ENCODE data around the gene TOMM6.

TOMM6 gene

GRCh38 chr6:41787219-41787917 is at the start of gene TOMM6:
TSS of gene TOMM6 (plus strand) at chr6:41787694. CDS start at chr6:41787698, 4 bp downstream.
- DNase-seq (ENCODE audit: low read depth in 2 of 2) = peak; percentile 94 to 95

- no peak for DNase-seq (ENCODE audit: low read depth in 2 of 2)
These were observed 48.5 kb upstream of the TOMM6 start for GRCh38 chr6:41739041-41739440.

- no peak for DNase-seq (ENCODE audit: low read depth in 2 of 2)
These were observed 46.9 kb upstream of the TOMM6 start for GRCh38 chr6:41740366-41741162.

- no peak for DNase-seq (ENCODE audit: low read depth in 2 of 2)
These were observed 45.6 kb upstream of the TOMM6 start for GRCh38 chr6:41741625-41742490.

- no peak for DNase-seq (ENCODE audit: low read depth in 2 of 2)
These were observed 43.9 kb upstream of the TOMM6 start for GRCh38 chr6:41743406-41744235.

GRCh38 chr6:41744236-41744787 is 43.2 kb upstream of the TOMM6 start:
- no peak for DNase-seq (ENCODE audit: low read depth in 2 of 2)

- no peak for DNase-seq (ENCODE audit: low read depth in 2 of 2)
These were observed 41.4 kb upstream of the TOMM6 start for GRCh38 chr6:41746107-41746506.

- DNase-seq (ENCODE audit: low read depth in 2 of 2) = no peak
These were observed 40.0 kb upstream of the TOMM6 start, which contains the start of gene PGC for GRCh38 chr6:41747256-41748101. TSS of gene PGC (minus strand) at chr6:41747397. CDS start at chr6:41747334, 63 bp downstream.

GRCh38 chr6:41748102-41748477 is 39.4 kb upstream of the TOMM6 start:
- DNase-seq (ENCODE audit: low read depth in 2 of 2) = no peak

GRCh38 chr6:41748542-41748941 is 39.0 kb upstream of the TOMM6 start:
- DNase-seq (ENCODE audit: low read depth in 2 of 2) = no peak

- no peak for DNase-seq (ENCODE audit: low read depth in 2 of 2)
These were observed 37.1 kb upstream of the TOMM6 start for GRCh38 chr6:41750374-41750773.

GRCh38 chr6:41755895-41756294 is 31.6 kb upstream of the TOMM6 start:
- DNase-seq (ENCODE audit: low read depth in 2 of 2) = no peak

GRCh38 chr6:41756354-41756753 is 31.1 kb upstream of the TOMM6 start:
- DNase-seq (ENCODE audit: low read depth in 2 of 2) = no peak

- no peak for DNase-seq (ENCODE audit: low read depth in 2 of 2)
These were observed 30.2 kb upstream of the TOMM6 start for GRCh38 chr6:41757271-41757670.

GRCh38 chr6:41757931-41758640 is 29.4 kb upstream of the TOMM6 start:
- no peak for DNase-seq (ENCODE audit: low read depth in 2 of 2)

- DNase-seq (ENCODE audit: low read depth in 2 of 2) = no peak
These were observed 28.9 kb upstream of the TOMM6 start for GRCh38 chr6:41758641-41759035.

GRCh38 chr6:41759106-41759904 is 28.2 kb upstream of the TOMM6 start:
- DNase-seq (ENCODE audit: low read depth in 2 of 2) = no peak

GRCh38 chr6:41759905-41760579 is 27.5 kb upstream of the TOMM6 start:
- no peak for DNase-seq (ENCODE audit: low read depth in 2 of 2)

All from stimulated activated CD4-positive, alpha-beta T cell treated with anti-CD3 and anti-CD28 coated beads, Interleukin-12 subunit alpha, Interleukin-12 subunit beta, amount 100 ng/mL, for 24 hours (primary cell).